NCI-H748 (cell line): ENCODE measurements around the gene NDUFS7.
A peak's percentile ranks its signal among the peaks of the same experiment; 100 is the strongest.

Experiments
- DNase-seq: peaks from one replicate; lab custom pipeline; 2025; ENCODE audit not compliant: unreplicated experiment; lab: John Stamatoyannopoulos, UW

Gene NDUFS7

GRCh38 chr19:1383312-1384084 is at the start of gene NDUFS7:
Gene NDUFS7 (plus strand): TSS chr19:1383907. CDS start chr19:1383927, 20 bp downstream.
- peak; percentile 84 for DNase-seq

GRCh38 chr19:1336079-1336684 is 47.5 kb upstream of the NDUFS7 start:
- no peak for DNase-seq

- no peak for DNase-seq
Observed at GRCh38 chr19:1340681-1341469, 42.8 kb upstream of the NDUFS7 start.

GRCh38 chr19:1343041-1343440 is 40.7 kb upstream of the NDUFS7 start:
- no peak for DNase-seq

- DNase-seq, result no peak
Observed at GRCh38 chr19:1349211-1349610, 34.5 kb upstream of the NDUFS7 start.

GRCh38 chr19:1350867-1351266 is 32.8 kb upstream of the NDUFS7 start:
- DNase-seq, result no peak

GRCh38 chr19:1351381-1351851 is 32.3 kb upstream of the NDUFS7 start:
- DNase-seq, result no peak

GRCh38 chr19:1353144-1353543 is 30.6 kb upstream of the NDUFS7 start:
- DNase-seq, result no peak

- DNase-seq, result peak; percentile 47
Observed at GRCh38 chr19:1354970-1355567, 28.6 kb upstream of the NDUFS7 start.

GRCh38 chr19:1355568-1356507 is 27.9 kb upstream of the NDUFS7 start:
- DNase-seq, result peak; percentile 9

- DNase-seq, result no peak
Observed at GRCh38 chr19:1356508-1356865, 27.2 kb upstream of the NDUFS7 start.

- peak; percentile 31 for DNase-seq
Observed at GRCh38 chr19:1357531-1358109, 26.1 kb upstream of the NDUFS7 start.

- no peak for DNase-seq
Observed at GRCh38 chr19:1360126-1360817, 23.4 kb upstream of the NDUFS7 start.

GRCh38 chr19:1360818-1361461 is 22.8 kb upstream of the NDUFS7 start:
- DNase-seq, result no peak

GRCh38 chr19:1361601-1362386 is 21.9 kb upstream of the NDUFS7 start:
- no peak for DNase-seq

GRCh38 chr19:1362387-1363257 is 21.1 kb upstream of the NDUFS7 start:
- DNase-seq, result no peak

- DNase-seq, result no peak
Observed at GRCh38 chr19:1363599-1363998, 20.1 kb upstream of the NDUFS7 start.
